Astrocyte (in vitro differentiated cells and primary cell): ENCODE data around the gene CCR5AS.

Source experiments
- CTCF ChIP-seq: IDR thresholded peaks from 2 replicates; pipeline ENCODE4 v1.5.1; 2011; ENCODE audit warnings: low read depth, mild to moderate bottlenecking, inconsistent platforms, low read length, moderate library complexity; ENCODE audit not compliant: insufficient read depth
- EZH2 ChIP-seq: IDR thresholded peaks from 2 replicates; pipeline ENCODE4 v1.6.1; 2012; ENCODE audit warnings: mild to moderate bottlenecking, low read length, inconsistent platforms; ENCODE audit not compliant: insufficient read depth

- TF ChIP-seq CTCF (no peak), EZH2 (no peak)
Observed at GRCh38 chr3:46417841-46418611, 11.2 kb upstream of the CCR5AS start.
